Smooth muscle cell (in vitro differentiated cells): ENCODE measurements around the gene AGBL1. TPM values are rescaled to one million over a fixed set of nuclear protein-coding genes. Genes with fewer than 3 reads are reported as not detected.

Experiments used
- DNase-seq: peaks from one replicate; lab custom pipeline; 2025; ENCODE audit not compliant: unreplicated experiment; lab: John Stamatoyannopoulos, UW
- H2AFZ ChIP-seq: fragments of 200-600 bp; sonication (generic); 2 replicates; pipeline ENCODE4 v1.6.0; 2016; ENCODE audit warnings: antibody characterized with exemption, low read depth, mild to moderate bottlenecking
- H3F3A ChIP-seq: fragments of 200-600 bp; sonication (generic); 2 replicates; pipeline ENCODE4 v1.6.0; 2017; ENCODE audit warnings: antibody characterized with exemption, low read depth
- H3K27ac ChIP-seq: fragments of 200-600 bp; sonication (generic); 2 replicates; pipeline ENCODE4 v1.5.1; 2016; ENCODE audit warnings: low read depth, mild to moderate bottlenecking
- H3K27me3 ChIP-seq: fragments of 200-600 bp; sonication (generic); 2 replicates; pipeline ENCODE4 v1.6.1; 2016; ENCODE audit warnings: low read depth, mild to moderate bottlenecking
- H3K36me3 ChIP-seq: fragments of 200-600 bp; sonication (generic); 2 replicates; pipeline ENCODE4 v1.5.1; 2016; ENCODE audit warnings: low read depth
- H3K4me1 ChIP-seq: fragments of 200-600 bp; sonication (generic); 2 replicates; pipeline ENCODE4 v1.5.1; 2016; ENCODE audit warnings: low read depth
- H3K4me2 ChIP-seq: fragments of 200-600 bp; sonication (generic); 2 replicates; pipeline ENCODE4 v1.6.0; 2016; ENCODE audit warnings: mild to moderate bottlenecking
- H3K4me3 ChIP-seq: fragments of 200-600 bp; sonication (generic); 2 replicates; pipeline ENCODE4 v1.5.1; 2016; ENCODE audit warnings: mild to moderate bottlenecking
- H3K79me2 ChIP-seq: fragments of 200-600 bp; sonication (generic); 2 replicates; pipeline ENCODE4 v1.6.0; 2016; ENCODE audit warnings: low read depth, mild to moderate bottlenecking
- H3K9ac ChIP-seq: fragments of 200-600 bp; sonication (generic); 2 replicates; pipeline ENCODE4 v1.6.0; 2016; ENCODE audit warnings: low read depth
- H3K9me3 ChIP-seq: fragments of 200-600 bp; sonication (generic); replicated peaks from 2 replicates; pipeline ENCODE4 v1.5.1; 2016; ENCODE audit warnings: low read depth
- H4K20me1 ChIP-seq: fragments of 200-600 bp; sonication (generic); 2 replicates; pipeline ENCODE4 v1.6.0; 2016; ENCODE audit warnings: low read depth
- CTCF ChIP-seq: fragments of 200-600 bp; sonication (generic); IDR thresholded peaks from 2 replicates; pipeline ENCODE4 v1.5.1; 2017; ENCODE audit warnings: borderline replicate concordance, mild to moderate bottlenecking, antibody characterized with exemption; ENCODE audit not compliant: insufficient read depth, poor library complexity, severe bottlenecking
- WGBS: methylation state at CpG from one replicate; pipeline ENCODE4 v1.1.7; 2016; ENCODE audit warnings: low lambda C conversion rate; 5-methylcytosine and 5-hydroxymethylcytosine counted together
- polyA plus RNA-seq: library from polyadenylated mRNA; unstranded; fragments of >200 nt; fragmentation: Nextera tagmentation; extraction: Ambion mirVana; gene quantifications from 2 replicates; pipeline ENCODE4 v1.2.1, GENCODE V29; 2016
- total RNA-seq: library from RNA; depleted of rRNA; stranded (reverse); fragments of >200 nt; gene quantifications from 2 replicates; pipeline ENCODE4 v1.2.3, GENCODE V29; 2014

AGBL1 gene
- total and polyA plus RNA-seq, 2 experiments from 2014 or later: not detected

GRCh38 chr15:86691091-86691663 lies 611.5 kb downstream of the AGBL1 start:
- H3K36me3 ChIP-seq: no peaks in the 10 kb centered on the region
- no peak overlapping the region for H3K9ac ChIP-seq
- H3F3A ChIP-seq: no peaks in the 10 kb centered on the region
- H3K27ac ChIP-seq: no peak overlapping the region
- H2AFZ ChIP-seq: no peak overlapping the region
- no peak for TF ChIP-seq CTCF
- no peak overlapping the region for H3K4me3 ChIP-seq
- H3K4me1 ChIP-seq: no peaks in the 10 kb centered on the region
- H3K4me2 ChIP-seq: no peak overlapping the region
- H3K79me2 ChIP-seq: no peaks in the 10 kb centered on the region
- no peaks in the 10 kb centered on the region for H3K27me3 ChIP-seq
- DNase-seq: no peak
- no peaks in the 10 kb centered on the region for H4K20me1 ChIP-seq
- H3K9me3 ChIP-seq: no peaks in the 10 kb centered on the region
- 47% methylated on average over 2 of the region's 2 CpGs for WGBS

GRCh38 chr15:86700864-86701610 lies 621.4 kb downstream of the AGBL1 start:
- Histone ChIP-seq H4K20me1 (no peaks in the 10 kb centered on the region), H3K4me3 (no peak overlapping the region), H3F3A (no peaks in the 10 kb centered on the region), H3K27me3 (no peaks in the 10 kb centered on the region), H3K79me2 (no peaks in the 10 kb centered on the region), H3K36me3 (no peaks in the 10 kb centered on the region), H2AFZ (no peak overlapping the region), H3K27ac (no peak overlapping the region), H3K4me2 (no peak overlapping the region), H3K9me3 (no peaks in the 10 kb centered on the region), H3K9ac (no peak overlapping the region), H3K4me1 (no peaks in the 10 kb centered on the region)
- DNase-seq: no peak
- 79% methylated on average over 3 of the region's 3 CpGs for WGBS
- TF ChIP-seq CTCF: no peak

DNA sequence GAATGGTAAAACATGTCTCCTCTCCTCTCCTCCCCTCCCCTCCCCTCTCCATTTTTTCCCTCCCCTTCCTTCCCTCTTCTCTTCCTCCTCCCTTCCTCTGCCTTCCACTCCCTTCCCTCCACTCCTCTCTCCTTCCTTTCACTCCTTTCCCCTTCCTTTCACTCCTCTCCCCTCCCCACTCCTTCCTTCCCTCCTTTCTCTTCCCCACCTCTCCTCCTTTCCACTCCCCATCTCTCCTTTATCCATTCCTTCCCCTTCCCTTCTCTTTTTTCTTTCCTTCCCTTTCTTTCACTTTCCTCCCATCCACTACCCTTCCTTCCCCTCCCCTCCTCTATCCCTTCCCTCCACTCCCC lies 621.9 kb downstream of the AGBL1 start:
- DNase-seq: no peak
- no peak overlapping the region for H3K9ac ChIP-seq
- H3K79me2 ChIP-seq: no peaks in the 10 kb centered on the region
- H3K36me3 ChIP-seq: no peaks in the 10 kb centered on the region
- no peaks in the 10 kb centered on the region for H3F3A ChIP-seq
- no peaks in the 10 kb centered on the region for H3K9me3 ChIP-seq
- no peaks in the 10 kb centered on the region for H3K4me1 ChIP-seq
- no peak for TF ChIP-seq CTCF
- H4K20me1 ChIP-seq: no peaks in the 10 kb centered on the region
- no peak overlapping the region for H3K27ac ChIP-seq
- no peaks in the 10 kb centered on the region for H3K27me3 ChIP-seq
- no peak overlapping the region for H2AFZ ChIP-seq
- H3K4me2 ChIP-seq: no peak overlapping the region
- no peak overlapping the region for H3K4me3 ChIP-seq

- WGBS: 55% methylated on average over 1 of the region's 1 CpG
These were observed 627.1 kb downstream of the AGBL1 start for GRCh38 chr15:86706813-86707212.

More at GRCh38 chr15:86706813-86707212, 627.1 kb downstream of the AGBL1 start:
- H3K9ac ChIP-seq: no peak overlapping the region
- H4K20me1 ChIP-seq: no peaks in the 10 kb centered on the region
- H3K4me2 ChIP-seq: no peak overlapping the region
- TF ChIP-seq CTCF: no peak
- no peaks in the 10 kb centered on the region for H3K79me2 ChIP-seq
- no peaks in the 10 kb centered on the region for H3F3A ChIP-seq
- no peaks in the 10 kb centered on the region for H3K9me3 ChIP-seq
- H3K4me3 ChIP-seq: no peak overlapping the region
- no peak for DNase-seq
- H3K4me1 ChIP-seq: no peaks in the 10 kb centered on the region
- no peak overlapping the region for H3K27ac ChIP-seq
- no peaks in the 10 kb centered on the region for H3K27me3 ChIP-seq
- no peak overlapping the region for H2AFZ ChIP-seq
- no peaks in the 10 kb centered on the region for H3K36me3 ChIP-seq
